ENCODE results near the gene CCDC12. TPM values are rescaled to one million over a fixed set of nuclear protein-coding genes. Genes with fewer than 3 reads are reported as not detected.

CCDC12 gene
- total RNA-seq, 1 experiment from 2014 or later, result 46.5 TPM

- no peak for TF ChIP-seq ATF3 (IDR thresholded peaks at IDR 0.05)
- Histone ChIP-seq H3K27ac (ENCODE audit: low read depth, low read length) (no peak overlapping the region), H3K4me2 (ENCODE audit: low read length) (no peak overlapping the region), H2AFZ (ENCODE audit: low read depth, low read length, poor library complexity, severe bottlenecking) (no peak overlapping the region), H3K4me1 (ENCODE audit: control insufficient read depth in 1 of 2, insufficient read depth in 2 of 2, low read length in 2 of 2) (peaks cover 25 to 51% of the 10 kb centered on the region in 2 experiments), H4K20me1 (ENCODE audit: insufficient read depth) (peaks cover 44% of the 10 kb centered on the region), H3K36me3 (ENCODE audit: control insufficient read depth in 1 of 2, insufficient read depth in 2 of 2, low read length in 2 of 2) (no peaks in the 10 kb centered on the region), H3K4me3 (replicated peaks in 1 of 2; ENCODE audit: low read depth in 1 of 2, low read length in 2 of 2) (no peak overlapping the region), H3K27me3 (ENCODE audit: insufficient read depth, low read length) (no peaks in the 10 kb centered on the region), H3K9ac (ENCODE audit: low read length) (no peak overlapping the region), H3K9me2 (ENCODE audit: insufficient read depth) (no peaks in the 10 kb centered on the region), H3K9me3 (ENCODE audit: control insufficient read depth in 1 of 2, insufficient read depth in 1 of 2, low read depth in 1 of 2, low read length in 2 of 2) (no peaks in the 10 kb centered on the region), H3K79me2 (ENCODE audit: insufficient read depth, low read length) (peaks cover 98% of the 10 kb centered on the region)
- CTCF ChIA-PET, result no interaction called here
- POLR2A ChIA-PET, result no interaction called here
- no TSS peak for BruUV-seq (replicated peaks)
- ATAC-seq (no peak), DNase-seq (ENCODE audit: low read depth, low spot score) (no peak)
- intact Hi-C loops (cut with micrococcal nuclease), result no loop called here
- RAD21 ChIA-PET (ENCODE audit: low non-redundant PET in 1 of 2, low total read pairs in 2 of 2, uncharacterized antibody in 2 of 2, unreplicated experiment in 2 of 2), result no interaction called here
Measured at GRCh38 chr3:46953234-46954010, 23.1 kb downstream of the CCDC12 start.

- Histone ChIP-seq H3K4me1 (ENCODE audit: control insufficient read depth in 1 of 2, insufficient read depth in 2 of 2, low read length in 2 of 2) (peaks cover 31 to 58% of the 10 kb centered on the region in 2 experiments), H3K27ac (ENCODE audit: low read depth, low read length) (no peak overlapping the region), H3K9me2 (ENCODE audit: insufficient read depth) (no peaks in the 10 kb centered on the region), H3K4me3 (replicated peaks in 1 of 2; ENCODE audit: low read depth in 1 of 2, low read length in 2 of 2) (no peak overlapping the region), H2AFZ (ENCODE audit: low read depth, low read length, poor library complexity, severe bottlenecking) (no peak overlapping the region), H3K36me3 (ENCODE audit: control insufficient read depth in 1 of 2, insufficient read depth in 2 of 2, low read length in 2 of 2) (no peaks in the 10 kb centered on the region), H4K20me1 (ENCODE audit: insufficient read depth) (peaks cover 49% of the 10 kb centered on the region), H3K4me2 (ENCODE audit: low read length) (no peak overlapping the region), H3K9ac (ENCODE audit: low read length) (no peak overlapping the region), H3K9me3 (ENCODE audit: control insufficient read depth in 1 of 2, insufficient read depth in 1 of 2, low read depth in 1 of 2, low read length in 2 of 2) (no peaks in the 10 kb centered on the region), H3K79me2 (ENCODE audit: insufficient read depth, low read length) (peaks cover 98% of the 10 kb centered on the region), H3K27me3 (ENCODE audit: insufficient read depth, low read length) (no peaks in the 10 kb centered on the region)
- TSS peak; percentile 11 for BruUV-seq (replicated peaks)
- RAD21 ChIA-PET (ENCODE audit: low non-redundant PET in 1 of 2, low total read pairs in 2 of 2, uncharacterized antibody in 2 of 2, unreplicated experiment in 2 of 2), result no interaction called here
- CTCF ChIA-PET, result no interaction called here
- ATAC-seq (no peak), DNase-seq (ENCODE audit: low read depth, low spot score) (no peak)
- intact Hi-C loops (cut with micrococcal nuclease), result no loop called here
- POLR2A ChIA-PET, result no interaction called here
- TF ChIP-seq POLR2A (IDR thresholded peaks at IDR 0.05; ENCODE audit: borderline replicate concordance, extremely low read depth, insufficient read depth, insufficient read length) (no peak), JUND (IDR thresholded peaks at IDR 0.05) (no peak), ZFX (IDR thresholded peaks at IDR 0.05) (no peak), CBX3 (IDR thresholded peaks at IDR 0.05; ENCODE audit: low read depth) (no peak), EGR1 (IDR thresholded peaks at IDR 0.05; ENCODE audit: low read depth) (no peak), EZH2 (IDR thresholded peaks at IDR 0.05) (no peak), SP1 (IDR thresholded peaks at IDR 0.05; ENCODE audit: low read depth) (no peak), ZNF274 (IDR thresholded peaks at IDR 0.05; ENCODE audit: low read depth, low read length) (no peak), ELF1 (IDR thresholded peaks at IDR 0.05; ENCODE audit: borderline replicate concordance, low read depth) (no peak), FOSL1 (IDR thresholded peaks at IDR 0.05; ENCODE audit: low read depth) (no peak), YY1 (IDR thresholded peaks at IDR 0.05; ENCODE audit: extremely low read depth, insufficient replicate concordance, low read depth, low read length) (no peak), ATF3 (IDR thresholded peaks at IDR 0.05) (no peak), SRF (IDR thresholded peaks at IDR 0.05; ENCODE audit: low read depth) (no peak), ZBTB33 (IDR thresholded peaks at IDR 0.05; ENCODE audit: extremely low read depth, insufficient replicate concordance, low read length) (no peak)
Measured at GRCh38 chr3:46952813-46953212, 23.7 kb downstream of the CCDC12 start.
